ENCODE measurements around the gene CA11.

CA11 gene

GRCh38 chr19:48628486-48629296 is 17.3 kb downstream of the CA11 start:
- DNase-seq: no peak

GRCh38 chr19:48627865-48628314 is 18.1 kb downstream of the CA11 start:
- DNase-seq: no peak

DNA sequence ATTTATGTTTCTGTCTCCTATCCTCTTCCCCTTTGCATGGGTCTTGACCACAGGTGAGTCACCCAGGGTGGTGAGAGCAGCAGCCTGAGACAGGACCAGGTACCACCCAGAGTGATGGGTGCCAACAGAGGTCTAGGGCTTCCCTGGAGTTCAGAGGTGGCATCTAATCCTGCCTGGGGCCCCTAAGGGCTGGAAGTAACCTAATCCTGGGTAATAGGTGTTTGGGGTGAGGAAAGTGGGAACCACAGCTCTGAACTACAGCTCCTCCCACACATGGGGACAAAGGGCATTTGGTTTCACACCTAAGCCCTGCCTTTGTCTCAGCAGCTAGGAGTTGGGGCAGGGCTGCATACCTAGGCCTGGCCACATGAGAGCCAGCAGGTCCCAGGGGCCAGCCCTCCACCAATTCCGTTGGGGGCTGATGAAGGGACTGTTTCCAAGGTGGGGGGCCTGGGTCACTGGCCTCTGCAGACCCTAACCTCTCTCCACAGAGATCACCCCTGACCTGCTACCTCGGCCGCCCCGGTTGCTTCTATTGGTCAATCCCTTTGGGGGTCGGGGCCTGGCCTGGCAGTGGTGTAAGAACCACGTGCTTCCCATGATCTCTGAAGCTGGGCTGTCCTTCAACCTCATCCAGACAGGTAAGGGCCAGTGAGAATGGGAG is 18.7 kb downstream of the CA11 start:
- no peak for DNase-seq

GRCh38 chr19:48625891-48626327 is 20.1 kb downstream of the CA11 start:
- DNase-seq: no peak

DNA sequence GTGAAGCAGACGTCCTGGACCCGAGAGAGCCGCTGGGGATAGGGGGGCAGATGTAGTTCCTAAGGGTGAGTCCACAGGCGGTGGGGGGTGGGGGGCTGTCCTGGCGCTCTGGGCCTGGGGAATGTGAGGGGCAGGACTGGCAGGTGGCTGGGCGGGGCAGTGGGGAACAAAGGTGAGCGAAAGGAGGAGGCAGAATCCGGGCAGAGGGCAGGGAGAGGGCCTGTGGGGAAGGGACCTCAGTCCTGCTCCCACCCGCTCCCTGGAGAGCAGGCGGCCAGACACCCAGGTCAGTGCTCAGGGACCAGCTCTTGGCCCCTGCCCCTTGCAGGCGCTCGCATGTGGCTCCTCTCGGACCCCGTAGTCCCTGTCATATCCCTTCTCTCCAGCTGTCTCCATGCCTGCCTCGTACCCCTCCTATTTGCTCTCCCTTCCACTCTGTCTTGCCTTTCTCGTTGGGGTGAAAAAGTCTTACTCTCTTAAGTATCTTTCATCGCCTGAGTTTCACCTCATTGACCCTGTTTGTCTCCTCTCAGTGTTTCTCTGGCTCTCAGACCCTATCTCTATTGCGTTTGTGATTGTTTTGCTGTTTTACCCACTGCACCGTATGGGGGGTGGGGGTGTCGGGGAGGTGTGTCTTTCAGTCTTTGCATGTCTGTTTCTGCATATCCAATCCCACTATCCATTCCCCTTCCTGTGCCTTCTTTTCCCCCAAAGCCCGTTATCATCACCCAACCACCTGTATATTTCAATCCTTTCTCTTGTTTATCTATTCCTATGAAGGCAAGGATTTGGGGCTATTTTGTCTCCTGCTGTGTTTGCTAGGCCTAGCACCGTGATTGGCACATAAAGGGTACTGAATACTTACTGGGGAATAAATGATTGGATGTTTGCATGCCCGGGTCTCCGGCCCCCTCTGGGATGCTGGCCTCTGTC is 20.9 kb downstream of the CA11 start:
- no peak for DNase-seq

GRCh38 chr19:48624067-48624594 is 21.9 kb downstream of the CA11 start:
- DNase-seq: peak; percentile 98

- DNase-seq: no peak
These were observed 22.4 kb downstream of the CA11 start for GRCh38 chr19:48623556-48624066.

GRCh38 chr19:48619692-48620585 is 26.0 kb downstream of the CA11 start:
- no peak for DNase-seq

- DNase-seq: peak; percentile 100
These were observed 26.9 kb downstream of the CA11 start, which contains the start of the genes RPL18 and SPHK2 for GRCh38 chr19:48618916-48619691. TSS of gene RPL18 (minus strand) at chr19:48619178. CDS start at chr19:48619143, 35 bp downstream. TSS of gene SPHK2 (plus strand) at chr19:48619506. CDS start at chr19:48620515, 1,009 bp downstream.

GRCh38 chr19:48618278-48618915 is 27.6 kb downstream of the CA11 start:
- DNase-seq: no peak

- no peak for DNase-seq
These were observed 28.6 kb downstream of the CA11 start for GRCh38 chr19:48617146-48617937.

DNA sequence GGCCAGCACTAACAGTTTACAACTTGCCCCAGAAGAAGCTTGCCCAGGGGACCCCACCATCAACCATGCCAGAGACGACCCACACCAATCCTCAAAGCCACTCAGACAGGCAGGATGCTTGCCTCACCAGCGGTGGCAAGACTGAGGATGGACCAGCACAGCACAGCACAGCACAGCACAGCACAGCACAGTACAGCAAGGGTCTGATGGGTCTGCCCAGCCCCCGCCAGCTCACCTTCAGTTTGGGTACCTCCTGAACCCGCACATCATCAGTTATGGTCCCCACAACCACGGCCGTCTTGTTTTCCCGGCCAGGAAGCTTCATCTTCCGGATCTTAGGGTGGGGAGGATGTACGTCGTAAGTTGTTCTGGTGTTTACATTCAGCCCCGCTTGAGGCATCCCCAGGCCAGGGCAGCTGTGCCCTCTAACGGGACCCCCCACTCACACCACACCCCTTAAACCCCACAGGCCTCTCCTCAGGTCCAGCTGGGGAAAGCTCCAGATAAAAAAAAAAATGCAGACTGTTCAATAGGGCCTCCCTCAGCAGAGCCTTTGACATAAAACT is 29.4 kb downstream of the CA11 start:
- DNase-seq: no peak

DNA sequence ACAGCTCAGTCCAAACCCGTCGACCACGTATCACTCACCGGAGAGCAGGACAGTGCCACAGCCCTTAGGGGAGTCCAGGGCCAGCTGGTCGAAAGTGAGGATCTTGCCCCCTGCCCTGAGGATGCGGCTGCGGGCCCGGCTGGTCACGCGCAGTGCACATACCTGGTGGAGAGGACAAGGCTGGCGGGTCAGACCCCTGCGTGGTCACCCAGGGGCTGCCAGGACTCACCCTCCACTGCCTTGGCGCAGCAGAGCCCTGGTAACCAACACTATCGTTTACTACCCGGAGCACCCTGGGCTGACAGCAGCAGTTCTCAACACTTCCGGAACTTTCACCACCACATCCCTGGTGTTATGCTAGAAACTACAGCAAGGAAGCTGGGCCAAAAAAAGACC is 29.9 kb downstream of the CA11 start:
- no peak for DNase-seq

GRCh38 chr19:48615231-48616040 is 30.6 kb downstream of the CA11 start:
- DNase-seq: no peak

DNA sequence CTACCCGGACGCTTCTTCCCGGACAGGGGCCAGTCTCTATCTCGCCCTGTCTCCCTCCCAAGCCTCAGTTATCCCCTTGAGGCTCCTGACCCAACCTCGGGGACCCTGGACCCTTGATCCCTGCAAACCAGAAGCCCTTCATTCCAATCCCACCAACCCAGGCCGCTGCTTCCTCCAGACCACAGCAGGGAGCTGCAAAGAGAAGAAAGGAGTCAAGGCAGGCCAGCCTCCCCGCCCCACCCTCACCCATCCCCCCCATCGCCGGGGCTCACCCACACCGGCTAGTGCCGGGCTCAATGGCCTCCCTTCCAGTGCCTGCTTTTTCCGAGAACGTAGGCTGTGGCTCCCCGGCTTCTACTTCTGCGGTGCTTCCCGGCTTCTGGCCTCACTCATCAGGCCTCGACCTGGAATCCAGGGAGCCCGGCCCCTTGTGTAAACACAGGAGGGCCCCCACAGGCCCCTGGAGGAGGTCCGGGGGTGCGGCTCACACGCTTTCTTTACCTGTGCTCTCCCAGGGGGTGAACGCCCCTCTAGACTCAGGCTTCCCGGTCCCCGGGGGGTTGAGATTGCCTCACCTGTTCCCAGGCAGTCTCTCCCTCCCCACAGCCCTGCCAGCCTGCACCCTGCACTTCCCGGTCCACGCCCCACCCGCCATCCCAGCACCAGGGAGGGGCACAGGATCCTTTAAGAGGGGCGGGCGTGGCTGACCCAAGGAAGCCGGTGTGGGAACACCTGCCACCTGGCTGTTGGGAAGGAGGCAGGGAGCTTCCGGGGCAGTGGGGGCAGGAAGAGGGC is 31.4 kb downstream of the CA11 start, which contains the start of gene FAM83E:
FAM83E (minus strand) TSS at position 641 of the 795 bp plus-strand sequence. CDS start 1,704 bp downstream, outside the sequence.
- DNase-seq: no peak

- DNase-seq: no peak
These were observed 32.0 kb downstream of the CA11 start for GRCh38 chr19:48613852-48614435.
